GDM1 (cell line): ENCODE measurements around the gene LOXHD1.

ENCODE experiments used
- DNase-seq: peaks from one replicate; lab custom pipeline; 2025; lab: John Stamatoyannopoulos, UW

LOXHD1 gene

GRCh38 chr18:46672062-46672970 is 15.3 kb upstream of the LOXHD1 start:
- no peak for DNase-seq

- DNase-seq: no peak
Observed at GRCh38 chr18:46668694-46669093, 11.7 kb upstream of the LOXHD1 start.

- DNase-seq: no peak
Observed at GRCh38 chr18:46668135-46668534, 11.1 kb upstream of the LOXHD1 start.

GRCh38 chr18:46663539-46663938 is 6.5 kb upstream of the LOXHD1 start:
- DNase-seq: no peak

DNA sequence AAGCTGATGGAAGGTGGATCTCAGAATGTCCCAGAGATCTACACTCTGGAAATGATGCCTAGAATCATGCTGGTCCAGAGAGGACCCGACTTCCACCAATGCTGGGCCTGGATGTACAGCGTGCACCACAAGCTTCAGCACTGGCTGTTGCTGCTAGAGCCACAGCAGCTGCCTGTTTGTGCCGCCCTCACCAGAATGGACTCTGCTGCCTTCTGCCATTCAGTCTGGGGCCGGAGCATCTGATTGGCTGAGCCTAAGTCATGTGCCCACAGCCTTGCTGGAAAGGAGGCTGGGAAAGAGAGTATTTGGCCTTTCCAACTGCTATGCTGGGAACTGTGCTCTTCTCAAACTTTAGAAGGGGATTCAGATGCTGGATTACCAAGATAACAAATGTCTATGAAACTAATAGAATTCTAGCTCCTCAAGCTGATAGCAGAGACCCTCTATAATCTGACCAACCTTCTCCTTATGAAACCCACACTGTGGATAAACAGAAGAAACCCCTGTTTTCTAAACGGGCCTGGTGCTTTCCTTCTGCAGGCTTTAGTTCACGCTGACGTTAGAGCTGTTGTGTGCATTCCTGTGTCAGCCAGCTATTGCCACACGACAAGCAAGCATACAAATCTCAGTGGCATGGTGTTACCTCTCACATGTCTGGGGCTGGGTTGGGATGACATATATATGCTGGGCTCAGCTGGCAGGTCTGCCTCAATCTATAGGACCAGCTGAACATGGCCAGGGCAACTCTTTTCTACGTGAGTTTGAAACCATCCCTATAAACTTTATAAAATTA is 4.1 kb upstream of the LOXHD1 start:
- DNase-seq: no peak

DNA sequence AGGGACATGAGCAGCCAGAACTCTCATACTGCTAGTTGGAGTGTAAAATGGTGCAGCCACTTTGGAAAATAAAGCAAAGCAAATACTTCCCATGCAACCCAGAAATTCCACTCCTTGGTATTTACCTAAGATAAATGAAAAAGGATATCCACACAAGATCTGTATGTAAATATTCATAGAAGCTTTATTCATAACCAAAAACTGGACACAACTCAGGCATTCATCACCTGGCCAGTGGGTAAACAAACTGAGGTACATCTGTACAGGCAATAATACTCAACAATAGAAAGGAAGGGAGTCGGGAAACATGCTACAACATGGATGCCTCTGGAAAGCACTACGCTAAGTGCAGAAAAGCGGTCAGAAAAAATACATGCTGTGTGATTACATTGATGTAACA is 2.5 kb upstream of the LOXHD1 start:
- DNase-seq: no peak

GRCh38 chr18:46656326-46657114 is 500 bp downstream of the LOXHD1 start:
- DNase-seq: no peak

- DNase-seq: no peak
Observed at GRCh38 chr18:46652372-46652771, 4.6 kb downstream of the LOXHD1 start.

- DNase-seq: no peak
Observed at GRCh38 chr18:46650681-46651080, 6.3 kb downstream of the LOXHD1 start.

- no peak for DNase-seq
Observed at GRCh38 chr18:46649071-46649862, 7.8 kb downstream of the LOXHD1 start.

GRCh38 chr18:46646468-46646867 is 10.6 kb downstream of the LOXHD1 start:
- no peak for DNase-seq

DNA sequence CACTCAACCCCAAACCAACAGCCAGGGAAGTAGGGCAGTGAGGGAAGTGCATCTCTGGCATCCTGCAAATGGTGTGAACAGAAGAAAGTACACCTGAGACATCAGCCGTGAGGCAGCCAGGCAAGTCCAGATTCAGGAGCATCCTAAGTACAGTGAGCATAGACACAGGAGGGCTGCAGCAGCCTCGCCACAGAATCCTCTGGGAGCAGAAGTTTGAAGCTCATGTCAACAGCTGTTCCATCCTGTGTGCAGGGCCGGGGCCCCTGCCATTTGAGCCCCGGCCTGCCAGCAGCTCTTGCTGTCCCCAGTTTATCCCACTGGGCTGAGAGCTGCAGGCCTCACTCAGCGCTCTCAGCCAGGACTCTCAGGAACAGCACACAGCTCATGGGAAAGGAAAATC is 14.5 kb downstream of the LOXHD1 start:
- no peak for DNase-seq

GRCh38 chr18:46641917-46642316 is 15.1 kb downstream of the LOXHD1 start:
- no peak for DNase-seq

GRCh38 chr18:46639386-46639785 is 17.6 kb downstream of the LOXHD1 start:
- DNase-seq: no peak

- no peak for DNase-seq
Observed at GRCh38 chr18:46636040-46636630, 20.9 kb downstream of the LOXHD1 start.

- no peak for DNase-seq
Observed at GRCh38 chr18:46632401-46633071, 24.5 kb downstream of the LOXHD1 start.

DNA sequence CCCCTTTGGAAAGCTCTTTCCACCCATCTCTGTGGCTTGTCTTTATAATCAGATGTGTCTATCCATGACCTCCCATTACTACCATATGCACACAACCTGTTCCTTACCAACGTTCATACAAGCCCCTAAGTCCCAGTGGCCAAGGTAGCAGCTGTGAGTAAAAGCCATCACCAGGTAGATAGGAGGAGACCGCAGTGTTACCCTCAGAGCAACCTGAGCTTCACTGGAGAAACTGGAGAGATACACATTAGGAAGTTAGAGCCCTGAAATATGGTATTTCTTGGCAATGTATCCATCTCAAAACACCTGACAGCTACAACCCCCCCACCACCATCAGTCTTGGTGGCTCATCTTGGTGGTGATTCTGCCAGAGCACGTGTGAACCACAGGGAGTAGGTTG is 26.0 kb downstream of the LOXHD1 start:
- no peak for DNase-seq

DNA sequence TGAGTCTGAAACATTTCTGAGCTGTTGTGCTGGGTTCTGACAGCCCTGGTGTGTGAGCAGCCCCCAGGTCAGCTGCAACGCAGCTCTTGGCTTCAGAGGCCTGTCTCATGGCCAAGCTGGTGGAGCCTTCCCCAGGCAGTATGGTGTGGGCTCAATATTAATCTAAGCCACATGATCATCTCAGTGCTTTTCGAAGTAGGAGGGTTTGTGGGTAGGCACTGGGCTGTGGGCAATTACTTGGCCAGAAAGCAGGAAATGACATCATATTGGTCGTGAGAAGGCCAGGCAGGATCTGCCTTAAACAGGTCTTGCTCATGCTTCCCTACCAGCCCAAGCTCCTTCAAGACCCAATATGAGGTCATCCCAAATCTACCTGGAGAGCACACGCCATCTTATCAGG is 26.9 kb downstream of the LOXHD1 start:
- no peak for DNase-seq

GRCh38 chr18:46629361-46629760 is 27.7 kb downstream of the LOXHD1 start:
- no peak for DNase-seq

DNA sequence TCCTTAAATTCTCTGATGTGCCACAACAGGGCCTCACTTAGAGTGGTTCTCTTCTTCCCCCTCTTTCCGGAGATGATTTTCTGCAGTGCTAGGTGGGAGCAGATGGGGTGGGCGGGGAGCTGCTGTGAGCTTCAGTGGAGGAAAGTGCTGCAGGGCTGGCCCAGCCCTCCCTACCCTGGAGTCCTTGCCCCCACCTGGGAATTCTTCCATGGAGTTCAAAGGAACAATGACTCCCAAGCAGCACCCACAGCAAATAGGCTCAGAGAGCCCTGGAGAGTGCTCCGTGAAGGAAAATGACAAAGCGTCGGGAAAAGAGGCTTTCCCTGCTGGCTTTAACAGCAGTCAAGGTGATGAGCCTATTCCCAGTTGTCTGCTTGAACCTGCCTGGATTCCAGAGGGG is 28.8 kb downstream of the LOXHD1 start:
- no peak for DNase-seq

- DNase-seq: no peak
Observed at GRCh38 chr18:46627136-46627535, 29.9 kb downstream of the LOXHD1 start.
